Activated T-cell treated with anti-CD3 and anti-CD28 coated beads for 24 hours (primary cell): ENCODE data around the gene IL21R.
"Not testable (repeated sequence)": the region's sequence is repeated elsewhere in the genome, so short reads cannot be mapped to it uniquely, and the experiment has no call there.

ENCODE experiments used
- DNase-seq: peaks from one replicate; pipeline ENCODE4 v3.0.0-alpha.2; 2020; ENCODE audit warnings: low read depth

IL21R gene

DNA sequence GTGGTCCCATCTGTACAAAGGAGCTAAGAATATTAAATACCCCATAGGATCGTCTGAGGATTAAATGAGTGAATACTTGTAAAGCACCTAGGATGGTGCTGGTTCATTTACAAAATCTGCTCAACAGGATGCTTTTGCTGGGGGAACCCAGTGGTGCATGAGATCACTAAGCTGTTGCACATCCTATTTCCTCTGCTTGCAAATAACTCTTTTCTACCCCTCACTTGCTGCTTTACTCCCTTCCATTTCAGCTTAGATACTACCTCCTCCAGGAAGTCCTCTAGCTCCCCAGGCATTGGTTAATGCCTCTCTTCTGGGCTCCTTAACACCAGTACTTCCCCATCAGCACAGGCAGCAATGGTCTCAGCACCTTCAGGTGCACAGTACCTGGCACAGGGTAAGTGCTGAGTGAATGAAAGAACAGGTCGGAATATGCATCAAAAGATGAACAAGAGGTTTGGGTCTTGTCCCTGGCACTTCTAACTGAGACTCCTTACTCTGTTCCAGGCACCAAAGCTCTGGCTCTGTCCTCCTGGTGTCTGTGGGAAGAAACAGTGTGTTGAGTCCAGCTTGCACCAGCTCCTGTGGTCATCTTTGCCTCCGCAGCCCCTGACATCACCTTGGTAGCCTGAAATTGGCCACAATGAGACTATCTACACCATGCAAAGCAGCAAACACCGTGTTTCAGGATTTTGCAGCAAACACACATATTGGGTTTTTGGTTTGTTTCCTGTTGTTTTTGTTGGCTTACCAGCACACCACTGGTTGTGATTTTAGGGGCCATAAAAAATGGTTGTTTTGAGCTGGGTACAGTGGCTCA lies 24.1 kb upstream of the IL21R start:
- no peak for DNase-seq

DNA sequence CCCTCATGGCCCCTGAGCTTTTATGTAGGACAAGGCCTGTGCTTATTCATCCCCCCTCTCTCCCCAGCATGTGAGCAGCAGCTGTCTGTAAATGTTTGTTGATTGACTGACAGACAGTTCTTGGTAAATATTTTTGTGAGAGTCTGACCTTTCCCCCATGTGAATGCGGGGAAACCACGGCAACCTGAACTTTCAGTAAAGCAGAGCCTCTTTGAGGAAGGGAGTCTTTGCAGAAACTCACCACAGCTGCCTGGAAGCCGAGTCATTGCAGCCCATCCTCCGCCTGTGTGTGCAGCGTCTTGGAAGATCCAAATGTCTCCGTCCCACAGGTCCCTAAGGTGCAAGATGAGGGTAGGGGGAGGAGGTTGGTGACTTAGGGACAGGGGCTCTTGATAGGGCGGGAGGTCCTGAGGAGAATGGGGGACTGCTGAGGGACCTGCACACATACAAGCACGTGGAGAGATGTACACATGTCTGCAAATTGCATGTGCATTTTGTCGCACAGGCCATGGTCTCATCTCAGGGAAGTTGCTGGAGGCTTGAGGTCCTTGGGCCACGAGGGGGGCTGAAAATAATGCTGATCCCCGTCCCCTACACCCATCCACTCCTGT lies 23.0 kb upstream of the IL21R start:
- no peak for DNase-seq

DNA sequence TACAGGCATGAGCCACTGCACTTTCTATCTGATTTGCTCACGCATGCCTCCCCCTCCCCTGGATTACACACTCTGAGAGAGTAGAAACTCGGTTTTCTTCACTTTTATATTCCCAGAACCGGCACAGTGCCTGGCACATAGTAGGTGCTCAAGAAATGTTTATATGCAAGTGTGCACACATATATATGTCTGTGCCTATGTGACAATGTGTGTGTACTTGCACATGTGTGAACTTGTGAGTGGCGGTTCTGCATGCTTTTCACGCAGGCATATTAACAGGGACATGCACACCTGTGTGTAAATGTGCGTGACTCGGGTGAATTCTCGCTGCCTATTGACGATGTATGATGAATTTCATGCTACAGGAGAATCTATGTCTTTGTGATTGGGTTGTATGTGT lies 22.1 kb upstream of the IL21R start:
- DNase-seq = no peak

DNA sequence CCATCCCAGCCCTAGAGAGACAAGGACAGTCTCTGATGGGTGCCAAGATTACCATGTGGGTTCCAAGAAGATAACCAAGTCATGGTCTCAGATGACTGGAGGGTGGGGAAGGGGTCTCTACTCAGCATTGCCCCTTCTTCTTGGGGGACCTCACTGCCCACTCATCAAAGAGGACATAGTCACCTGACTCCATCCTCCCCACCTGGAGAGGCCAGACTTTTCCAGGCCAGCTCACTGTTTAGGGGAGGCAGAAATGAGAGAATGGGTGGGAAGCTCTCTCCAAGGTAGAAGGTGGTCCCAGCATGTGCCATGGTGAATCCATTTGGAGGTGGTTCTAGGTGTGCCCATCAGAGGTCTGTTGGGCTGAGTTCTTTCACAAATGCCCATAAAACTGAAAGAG lies 20.7 kb upstream of the IL21R start:
- DNase-seq = no peak

DNA sequence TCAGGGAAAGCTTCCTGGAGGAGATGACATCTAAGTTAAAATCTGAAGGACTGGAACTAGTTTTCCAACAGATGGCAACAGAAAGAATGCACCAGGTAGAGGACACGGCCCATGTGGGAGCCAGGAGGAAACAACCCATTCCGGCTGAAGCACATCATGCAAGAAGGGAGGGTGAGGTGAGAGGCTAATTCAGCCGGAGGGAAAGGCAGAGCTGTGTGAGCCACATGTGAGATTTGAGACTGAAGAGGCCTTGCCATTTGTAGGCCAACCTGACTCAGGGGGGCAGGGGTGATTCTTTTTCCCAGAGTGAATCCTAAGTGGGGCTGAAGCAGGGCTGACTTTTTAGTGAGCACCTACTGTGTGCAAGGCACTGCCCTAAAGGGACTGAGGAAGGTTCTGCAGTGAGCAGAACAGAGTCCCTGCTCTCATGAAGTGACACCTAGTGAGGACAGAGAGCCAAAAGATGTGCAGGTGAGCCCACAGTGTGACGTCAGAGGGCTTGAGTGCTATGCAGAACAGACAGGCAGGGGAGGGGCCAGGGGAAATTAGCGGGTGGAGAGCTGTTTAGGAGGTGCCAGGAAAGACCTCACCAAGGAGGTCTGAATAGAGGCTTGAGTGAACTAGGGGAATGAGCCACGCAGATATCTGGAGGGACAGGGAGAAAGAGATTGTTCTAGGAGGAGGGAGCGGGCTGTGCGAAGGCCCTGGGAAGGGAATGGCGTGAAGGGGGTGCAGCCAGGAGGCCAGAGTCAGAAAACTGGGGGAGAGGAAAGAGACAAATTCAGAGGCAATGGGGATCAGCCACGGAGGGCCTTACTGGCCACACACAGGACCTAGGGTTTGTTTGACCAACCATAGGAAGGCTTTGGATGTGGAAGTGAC lies 19.8 kb upstream of the IL21R start:
- DNase-seq = no peak

DNA sequence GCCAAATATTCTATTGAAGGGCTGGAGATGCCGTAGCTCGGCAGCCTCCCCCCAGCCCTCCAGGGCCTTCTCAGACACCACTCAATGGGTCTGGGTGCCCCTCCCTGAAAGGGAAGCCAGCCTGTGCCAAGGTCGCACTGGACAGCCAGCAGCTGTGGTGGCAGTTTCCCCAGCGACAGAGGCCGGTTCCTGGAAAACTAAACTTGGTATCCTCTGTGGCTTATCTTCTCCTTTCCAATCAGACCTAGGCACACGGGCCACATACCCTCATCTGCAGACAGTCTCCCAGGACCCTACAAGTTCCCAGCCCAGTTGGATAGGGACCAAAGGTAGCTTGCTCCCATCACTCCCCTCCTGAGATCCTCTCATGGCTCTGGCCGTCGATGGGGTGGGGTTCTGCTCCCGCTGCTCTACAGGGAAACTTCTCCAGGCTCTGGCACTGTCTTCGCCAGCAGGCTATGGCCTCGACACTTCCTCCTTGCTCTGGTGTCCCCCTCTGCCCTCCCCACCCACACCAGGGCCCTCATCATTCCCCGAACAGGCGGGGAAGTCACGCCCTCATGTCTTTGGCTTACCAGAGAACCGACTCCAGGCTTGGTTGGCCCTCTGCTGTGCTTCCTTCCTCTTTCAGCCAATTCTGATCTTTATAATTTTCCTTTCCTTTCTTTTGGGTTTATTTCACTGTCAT lies 18.3 kb upstream of the IL21R start:
- DNase-seq = no peak

DNA sequence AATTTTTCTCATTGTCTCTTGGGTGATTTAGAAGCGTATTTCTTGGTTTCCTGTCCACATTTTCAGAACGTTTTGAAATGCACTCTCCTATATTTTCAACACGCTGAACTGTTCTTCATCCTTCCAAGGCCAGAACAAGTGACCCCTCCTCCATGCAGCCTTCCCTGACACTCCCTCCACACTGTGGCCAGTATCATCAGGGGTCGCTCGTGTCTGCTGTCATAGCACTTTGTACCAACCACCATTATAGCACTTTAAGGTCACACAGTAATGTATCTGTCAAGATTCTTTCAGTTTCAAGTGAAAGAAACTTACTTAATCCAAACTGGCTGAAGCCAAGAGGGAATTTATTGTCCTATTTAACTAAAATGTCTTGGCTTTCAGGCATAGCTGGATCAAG lies 17.5 kb upstream of the IL21R start:
- DNase-seq = no peak

DNA sequence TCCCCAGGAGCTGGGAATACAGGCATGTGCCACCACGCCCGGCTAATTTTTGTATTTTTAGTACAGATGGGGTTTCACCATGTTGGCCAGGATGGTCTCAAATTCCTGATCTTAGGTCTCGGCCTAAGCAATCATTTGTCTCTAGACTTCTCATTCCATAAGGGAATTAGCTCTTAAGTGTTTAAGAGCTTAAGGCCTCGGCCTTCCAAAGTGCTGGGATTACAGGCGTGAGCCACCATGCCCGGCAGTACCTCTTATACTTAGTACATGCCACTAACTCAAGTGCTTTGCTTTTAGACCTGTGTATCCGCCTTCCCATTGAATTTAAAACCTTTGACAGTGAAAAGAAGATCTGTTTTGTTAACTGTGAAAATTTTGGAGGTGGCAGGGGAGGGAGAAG lies 16.6 kb upstream of the IL21R start:
- no peak for DNase-seq

DNA sequence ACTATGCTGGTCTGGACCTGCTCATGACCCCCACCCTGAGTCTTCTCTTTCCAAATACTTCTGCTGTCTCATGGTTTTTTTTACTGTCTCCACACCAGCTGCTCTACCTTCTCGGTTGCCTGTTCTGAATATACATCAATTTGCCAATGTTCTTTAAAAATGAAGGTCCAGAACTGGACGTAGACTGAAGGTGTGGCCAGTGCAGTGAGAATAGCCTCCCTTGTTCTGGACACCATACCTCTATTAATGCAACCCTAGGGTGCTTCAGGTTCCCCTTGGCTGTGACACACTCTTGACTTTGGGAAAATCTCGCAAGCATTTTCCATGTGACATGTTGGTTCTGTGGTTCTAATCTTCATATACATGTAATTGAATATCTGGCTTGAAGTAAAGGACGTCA lies 15.3 kb upstream of the IL21R start:
- no peak for DNase-seq

DNA sequence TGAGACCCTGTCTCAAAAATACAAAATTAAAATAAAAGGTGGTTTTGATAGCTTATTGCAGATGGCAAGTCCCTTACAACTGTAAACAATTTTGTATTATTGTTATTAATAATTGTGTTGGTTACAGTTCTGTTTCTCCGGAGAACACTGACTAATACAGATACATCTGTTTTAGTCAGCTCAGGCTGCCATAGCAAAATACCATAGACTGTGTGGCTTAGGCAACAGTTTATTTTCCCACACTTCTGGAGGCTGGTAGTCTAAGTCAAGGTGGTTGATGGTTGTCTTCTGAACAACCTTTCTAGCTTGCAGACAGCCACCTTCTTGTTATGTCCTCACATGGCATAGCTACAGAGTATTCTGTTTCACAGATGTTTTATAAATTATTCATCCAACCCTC lies 14.2 kb upstream of the IL21R start:
- DNase-seq = no peak

DNA sequence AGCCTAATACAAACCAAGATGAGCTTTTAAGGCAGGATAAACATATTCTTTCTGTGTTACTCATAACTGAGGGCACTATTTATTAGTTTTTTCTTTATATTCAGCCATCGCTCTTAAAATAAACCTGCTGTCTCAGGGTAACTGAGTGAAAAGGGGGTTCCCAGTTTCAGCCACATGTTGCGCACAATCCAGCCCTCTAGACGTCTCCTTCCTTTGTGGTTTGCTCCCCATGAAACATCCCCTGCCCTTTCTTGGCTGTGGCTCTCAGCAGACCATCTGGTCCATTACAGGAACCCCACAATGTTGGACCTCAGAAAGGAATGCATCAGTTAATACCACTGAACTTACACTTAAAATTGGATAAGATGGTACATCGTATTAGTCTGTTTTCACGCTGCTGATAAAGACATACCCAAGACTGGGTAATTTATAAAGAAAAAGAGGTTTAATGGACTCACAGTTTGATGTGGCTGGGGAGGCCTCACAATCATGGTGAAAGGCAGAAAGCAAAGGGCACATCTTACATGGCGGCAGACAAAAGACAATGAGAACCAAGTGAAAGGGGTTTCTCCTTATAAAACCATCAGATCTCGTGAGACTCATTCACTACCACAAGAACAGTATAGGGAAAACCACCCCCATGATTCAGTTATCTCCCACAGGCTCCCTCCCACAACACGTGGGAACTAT lies 12.6 kb upstream of the IL21R start:
- no peak for DNase-seq

DNA sequence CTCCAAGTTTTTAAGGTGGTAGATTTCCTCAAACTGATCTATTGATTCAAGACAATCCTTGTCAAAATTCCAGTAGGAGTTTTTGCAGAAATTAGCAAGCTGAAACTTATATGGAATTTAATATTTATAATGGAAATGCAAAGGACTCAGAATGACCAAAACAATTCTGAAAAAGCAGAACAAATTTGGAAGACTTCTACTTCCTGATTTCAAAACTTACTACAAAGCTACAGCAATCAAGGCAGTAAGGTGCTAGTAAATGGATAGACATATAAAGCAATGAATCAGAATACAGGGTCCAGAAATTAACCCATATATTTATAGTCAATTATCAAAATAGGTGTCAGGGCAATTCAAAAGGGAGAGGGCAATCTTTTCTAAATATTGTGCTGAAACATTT lies 11.8 kb upstream of the IL21R start:
- no peak for DNase-seq

DNA sequence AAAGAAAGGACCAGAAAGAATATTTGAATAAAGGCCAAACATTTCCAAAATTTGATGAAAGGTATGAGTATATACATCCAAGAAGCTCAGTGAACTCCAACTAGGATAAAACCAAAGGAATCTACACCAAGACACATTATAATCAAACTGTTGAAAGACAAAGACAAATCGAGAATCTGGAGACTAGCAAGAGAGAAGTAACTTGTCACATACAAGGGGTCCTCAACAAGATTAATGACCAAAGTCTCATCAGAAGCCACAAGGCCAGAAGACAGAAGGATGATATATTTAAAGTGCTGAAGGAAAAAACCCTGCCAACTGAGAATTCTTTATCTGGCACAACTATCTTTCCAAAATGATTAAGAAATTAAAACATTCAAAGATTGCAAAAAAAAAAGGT lies 9.3 kb upstream of the IL21R start:
- DNase-seq = no peak

DNA sequence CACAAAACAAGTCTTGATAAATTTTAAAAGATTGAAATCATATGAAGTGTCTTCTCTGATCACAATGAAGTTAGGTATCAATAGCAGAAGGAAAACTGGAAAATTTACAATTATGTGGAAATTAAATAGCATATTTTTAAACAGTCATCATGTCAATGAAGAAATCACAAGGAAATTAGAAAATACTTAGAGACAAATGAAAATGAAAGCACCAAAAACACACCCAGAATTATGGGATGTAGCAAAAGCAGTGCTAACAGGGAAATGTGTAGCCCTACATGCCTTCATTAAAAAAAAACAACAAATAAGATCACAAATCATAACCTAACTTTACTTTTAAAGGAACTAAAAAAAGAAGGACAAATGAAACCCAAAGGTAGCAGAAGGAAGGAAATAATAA lies 7.5 kb upstream of the IL21R start:
- DNase-seq = no peak

DNA sequence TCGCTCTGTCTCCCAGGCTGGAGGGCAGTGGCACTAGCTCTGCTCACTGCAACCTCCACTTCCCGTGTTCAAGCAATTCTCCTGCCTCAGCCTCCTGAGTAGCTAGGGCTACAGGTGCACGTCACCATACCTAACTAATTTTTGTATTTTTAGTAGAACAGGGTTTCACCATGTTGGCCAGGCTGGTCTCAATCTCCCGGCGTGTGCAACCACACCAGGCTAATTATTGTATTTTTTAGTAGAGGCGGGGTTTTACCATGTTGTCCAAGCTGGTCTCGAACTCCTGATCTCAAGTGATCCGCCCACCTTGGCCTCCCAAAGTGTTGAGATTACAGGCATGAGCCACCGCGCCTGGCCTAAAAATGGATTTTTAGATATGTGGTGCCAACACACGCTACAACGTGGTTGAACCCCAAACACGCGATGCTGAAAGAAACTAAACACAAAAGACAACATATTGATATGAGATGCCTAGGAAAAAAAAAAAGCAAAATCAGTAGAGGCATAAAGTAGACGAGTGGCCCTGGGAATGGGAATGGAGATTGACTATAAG lies 3.6 kb upstream of the IL21R start:
- not testable (repeated sequence) for DNase-seq

DNA sequence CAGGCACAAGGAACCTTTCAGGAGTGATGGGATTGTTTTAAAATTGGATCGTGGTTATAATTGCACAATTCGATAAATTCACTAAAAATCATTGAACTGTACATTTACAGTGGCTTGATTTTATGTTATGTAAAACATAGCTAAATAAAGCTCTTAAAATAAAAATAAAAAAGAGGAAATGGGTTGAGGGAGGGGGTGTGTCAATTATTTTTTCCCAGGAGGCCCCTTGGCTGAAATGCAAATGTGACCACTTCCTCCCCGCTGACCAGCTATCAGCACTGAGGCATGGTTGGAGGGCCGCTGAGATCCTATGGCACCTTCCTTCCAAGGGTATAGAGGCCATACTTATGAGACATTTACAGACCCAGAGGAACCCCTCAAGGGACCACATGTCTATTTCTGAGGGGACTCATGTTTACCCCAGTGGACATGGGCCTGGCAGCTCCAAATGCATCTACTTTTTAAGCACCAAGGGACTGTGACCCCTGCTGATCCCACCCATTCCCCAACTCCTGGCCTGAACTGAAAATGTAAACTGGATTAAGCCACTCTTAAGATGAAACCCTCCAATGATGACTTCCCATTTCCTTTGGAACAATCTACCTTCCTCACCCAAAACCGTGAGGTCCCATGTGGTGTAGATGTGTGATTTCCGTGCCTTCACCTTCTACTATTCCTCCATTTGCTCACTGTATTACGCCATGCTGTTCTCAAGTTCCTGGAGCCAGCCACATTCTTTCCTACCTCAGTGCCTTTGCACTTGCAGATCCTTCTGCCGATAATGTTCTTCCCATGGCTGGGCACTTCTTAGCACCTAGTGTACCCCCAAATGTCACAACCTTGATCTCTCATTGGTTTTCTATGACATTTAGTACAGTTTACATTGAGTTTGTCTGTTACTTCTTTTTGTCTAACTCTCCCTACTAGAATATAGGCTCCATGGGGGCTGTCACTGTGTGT lies 2.8 kb upstream of the IL21R start:
- DNase-seq = no peak

DNA sequence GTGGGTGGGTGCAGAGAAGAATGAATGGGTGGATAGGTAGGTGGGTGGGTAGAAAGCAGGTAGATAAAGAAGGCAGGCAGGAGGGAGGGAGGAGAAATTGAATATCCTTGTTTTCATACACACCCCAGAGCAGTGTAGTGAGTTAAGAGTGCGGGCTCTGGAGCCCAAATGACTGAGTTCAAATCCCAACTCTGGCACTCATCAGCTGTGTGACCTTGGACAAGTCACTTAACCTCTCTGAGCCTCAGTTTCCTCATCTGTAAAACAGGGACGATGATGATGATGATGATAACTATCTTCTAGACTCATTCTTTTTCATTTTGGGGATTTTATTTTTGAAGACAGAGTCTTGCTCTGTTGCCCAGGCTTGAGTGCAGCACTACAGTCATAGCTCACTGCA lies 2.0 kb upstream of the IL21R start:
- no peak for DNase-seq

DNA sequence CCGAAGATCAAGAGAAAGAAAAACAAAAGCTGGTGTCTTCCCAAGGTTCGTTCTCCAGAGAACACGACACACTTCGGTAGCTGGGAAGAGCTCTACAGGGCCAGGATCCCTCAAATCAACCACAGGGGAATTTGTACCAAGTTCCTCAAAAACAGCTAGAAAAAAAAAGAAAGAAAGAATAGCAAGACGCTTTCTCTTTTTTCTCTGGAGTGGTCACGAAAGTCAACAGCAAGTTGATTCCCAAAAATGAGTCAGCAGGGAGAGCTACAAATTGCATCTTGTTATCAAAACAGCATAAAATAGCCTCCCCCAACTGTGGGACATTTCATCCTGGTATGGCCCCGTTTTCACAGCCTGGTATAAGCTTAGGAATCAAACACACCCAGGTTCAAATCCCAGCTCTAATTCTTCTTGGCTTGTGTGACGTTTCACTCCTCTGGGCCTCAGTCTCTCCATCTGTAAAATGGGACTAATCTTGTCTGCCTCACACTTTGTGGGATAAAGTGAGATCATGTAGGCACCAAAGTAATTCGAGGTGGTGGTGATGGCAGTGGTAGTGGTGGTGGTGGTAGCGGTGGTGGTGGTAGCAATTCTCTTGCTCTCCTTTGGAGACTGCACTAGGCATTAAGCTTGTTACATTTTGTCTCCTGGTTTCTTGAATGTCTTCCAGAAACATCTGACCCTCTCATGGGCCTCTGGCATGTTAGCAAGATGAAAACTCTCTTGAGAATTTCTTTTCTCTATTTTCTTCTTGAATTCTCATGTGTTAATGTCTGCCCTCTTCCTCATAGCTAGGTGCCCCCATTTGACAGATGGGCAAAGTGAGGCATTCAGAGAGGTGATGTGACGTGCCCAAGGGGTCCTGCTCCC lies 988 bp upstream of the IL21R start:
- no peak for DNase-seq

DNA sequence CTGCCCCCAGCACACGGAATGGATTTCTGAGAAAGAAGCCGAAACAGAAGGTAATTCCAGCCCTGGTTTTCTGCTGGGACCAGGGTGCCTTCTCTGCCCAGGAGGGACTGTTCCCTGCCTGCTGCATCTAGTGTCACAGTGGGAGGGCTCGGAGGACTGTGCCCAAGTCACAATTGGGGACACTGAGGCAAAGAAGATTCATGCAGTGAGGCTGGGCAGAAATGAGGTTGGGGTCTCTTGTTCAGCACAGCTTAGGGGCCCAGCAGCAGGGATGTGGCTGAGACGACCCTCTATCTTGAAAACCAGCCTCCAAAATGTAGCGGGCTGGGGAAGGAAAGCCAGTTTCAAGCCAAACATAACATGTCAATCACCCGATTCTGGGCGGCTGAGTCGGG lies 592 bp downstream of the IL21R start:
- DNase-seq = no peak
